GM12872 (cell line): Measurements from ENCODE around the gene SNED1.

Source experiments
- TF ChIP-seq, protein P1 (sequence below): IDR thresholded peaks from 3 replicates; pipeline ENCODE4 v1.5.1; 2011; ENCODE audit warnings: low read depth, mild to moderate bottlenecking, low read length, moderate library complexity; ENCODE audit not compliant: insufficient read depth

The SNED1 gene

GRCh38 chr2:240972636-240973521, 25.5 kb upstream of the SNED1 start:
- TF ChIP-seq, protein P1, sequence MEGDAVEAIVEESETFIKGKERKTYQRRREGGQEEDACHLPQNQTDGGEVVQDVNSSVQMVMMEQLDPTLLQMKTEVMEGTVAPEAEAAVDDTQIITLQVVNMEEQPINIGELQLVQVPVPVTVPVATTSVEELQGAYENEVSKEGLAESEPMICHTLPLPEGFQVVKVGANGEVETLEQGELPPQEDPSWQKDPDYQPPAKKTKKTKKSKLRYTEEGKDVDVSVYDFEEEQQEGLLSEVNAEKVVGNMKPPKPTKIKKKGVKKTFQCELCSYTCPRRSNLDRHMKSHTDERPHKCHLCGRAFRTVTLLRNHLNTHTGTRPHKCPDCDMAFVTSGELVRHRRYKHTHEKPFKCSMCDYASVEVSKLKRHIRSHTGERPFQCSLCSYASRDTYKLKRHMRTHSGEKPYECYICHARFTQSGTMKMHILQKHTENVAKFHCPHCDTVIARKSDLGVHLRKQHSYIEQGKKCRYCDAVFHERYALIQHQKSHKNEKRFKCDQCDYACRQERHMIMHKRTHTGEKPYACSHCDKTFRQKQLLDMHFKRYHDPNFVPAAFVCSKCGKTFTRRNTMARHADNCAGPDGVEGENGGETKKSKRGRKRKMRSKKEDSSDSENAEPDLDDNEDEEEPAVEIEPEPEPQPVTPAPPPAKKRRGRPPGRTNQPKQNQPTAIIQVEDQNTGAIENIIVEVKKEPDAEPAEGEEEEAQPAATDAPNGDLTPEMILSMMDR: no peak

- TF ChIP-seq, protein P1: no peak
Measured at GRCh38 chr2:240974771-240975572, 23.4 kb upstream of the SNED1 start.

DNA sequence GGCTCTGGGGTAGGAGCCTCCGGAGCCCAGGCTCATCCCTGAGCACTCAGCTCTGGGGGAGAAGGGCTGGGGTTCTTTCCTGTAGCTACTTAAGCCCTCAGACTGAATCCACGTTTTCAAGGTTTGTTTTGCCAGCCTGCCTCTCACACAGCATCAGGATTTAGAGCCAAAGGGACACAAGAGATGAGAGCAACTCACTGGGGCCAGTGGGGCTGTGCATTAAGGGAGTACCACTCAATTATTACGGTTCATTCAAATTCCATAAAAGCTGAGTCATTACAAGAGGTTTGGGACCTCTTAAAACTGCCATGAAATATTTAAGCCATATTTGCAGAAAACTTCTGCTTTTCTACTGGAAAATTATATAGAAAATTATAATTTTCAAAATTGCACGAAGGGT, 17.1 kb upstream of the SNED1 start:
- TF ChIP-seq, protein P1: no peak

GRCh38 chr2:240981871-240982800, 16.3 kb upstream of the SNED1 start:
- TF ChIP-seq, protein P1: no peak

GRCh38 chr2:240982821-240983281, 15.6 kb upstream of the SNED1 start:
- TF ChIP-seq, protein P1: no peak

- TF ChIP-seq, protein P1: peak; percentile 64
Measured at GRCh38 chr2:240983361-240983995, 14.9 kb upstream of the SNED1 start.
